ENCODE results near the gene LAPTM5. TPM values are rescaled to one million over a fixed set of nuclear protein-coding genes. Genes with fewer than 3 reads are reported as not detected.

LAPTM5 gene
- polyA plus RNA-seq, 3 donors, result 1,019 to 1,669 (median 1,153) TPM

- no peak overlapping the region for H2AFZ ChIP-seq (ENCODE audit: insufficient read depth, low read depth, low read length, poor library complexity, severe bottlenecking)
- no peaks in the 10 kb centered on the region for H3K9me3 Mint-ChIP-seq
- no peak for DNase-seq
- H3K27ac Mint-ChIP-seq, result no peak overlapping the region
- no peaks in the 10 kb centered on the region for H3K4me1 ChIP-seq (ENCODE audit: control insufficient read depth in 1 of 2, insufficient read depth in 2 of 2, low read length in 2 of 2)
- no peak for TF ChIP-seq CTCF (IDR thresholded peaks at IDR 0.05)
- 95% methylated on average over 1 of the region's 1 CpG for WGBS (ENCODE audit: insufficient coverage)
- H3K36me3 Mint-ChIP-seq, result no peaks in the 10 kb centered on the region
- H3K9me3 ChIP-seq (replicated peaks in 1 of 2; ENCODE audit: control insufficient read depth in 1 of 2, insufficient read depth in 1 of 2, low read length in 2 of 2), result no peaks in the 10 kb centered on the region
- peaks cover 1 to 6% (median 5%) of the 10 kb centered on the region in 3 donors for H3K27me3 Mint-ChIP-seq (ENCODE audit: low read depth in 3 of 3)
- no peaks in the 10 kb centered on the region for H3K36me3 ChIP-seq (replicated peaks in 1 of 2; ENCODE audit: control insufficient read depth in 1 of 2, insufficient read depth in 2 of 2, low read length in 2 of 2)
- no peak overlapping the region for H3K9ac ChIP-seq (ENCODE audit: insufficient read depth, low read length, poor library complexity, severe bottlenecking)
- no peaks in the 10 kb centered on the region for H3K79me2 ChIP-seq (ENCODE audit: insufficient read depth, low read length)
- no peaks in the 10 kb centered on the region for H4K20me1 ChIP-seq (ENCODE audit: insufficient read depth, low read length)
- intact Hi-C loops (cut with micrococcal nuclease), result loop anchor here in 1 of 2 donors (10.0 kb wide), 2 partner anchors 905 to 1005 kb away; no protein-coding TSS in a partner anchor
- no peaks in the 10 kb centered on the region for H3K27me3 ChIP-seq (ENCODE audit: control insufficient read depth in 2 of 2, insufficient read depth in 2 of 2, low read length in 2 of 2)
- no peak overlapping the region for H3K27ac ChIP-seq (ENCODE audit: low read depth in 1 of 2, low read length in 2 of 2)
- H3K4me1 Mint-ChIP-seq, result peaks cover 2% of the 10 kb centered on the region
- H3K4me3 ChIP-seq (replicated peaks in 1 of 3; ENCODE audit: low read depth in 2 of 3, low read length in 3 of 3), result no peak overlapping the region
- H3K4me2 ChIP-seq (replicated peaks; ENCODE audit: extremely low read depth, low read length, poor library complexity, severe bottlenecking), result no peak overlapping the region
- H3K4me3 Mint-ChIP-seq, result no peak overlapping the region
These were observed 57.8 kb downstream of the LAPTM5 start for GRCh38 chr1:30699762-30700161.

- TF ChIP-seq CTCF (IDR thresholded peaks at IDR 0.05), result no peak
- Histone ChIP-seq H3K9ac (ENCODE audit: insufficient read depth, low read length, poor library complexity, severe bottlenecking) (no peak overlapping the region), H3K79me2 (ENCODE audit: insufficient read depth, low read length) (no peaks in the 10 kb centered on the region), H3K9me3 (replicated peaks in 1 of 2; ENCODE audit: control insufficient read depth in 1 of 2, insufficient read depth in 1 of 2, low read length in 2 of 2) (no peaks in the 10 kb centered on the region), H3K27ac (ENCODE audit: low read depth in 1 of 2, low read length in 2 of 2) (no peak overlapping the region), H2AFZ (ENCODE audit: insufficient read depth, low read depth, low read length, poor library complexity, severe bottlenecking) (no peak overlapping the region), H3K27me3 (ENCODE audit: control insufficient read depth in 2 of 2, insufficient read depth in 2 of 2, low read length in 2 of 2) (no peaks in the 10 kb centered on the region), H3K4me3 (replicated peaks in 1 of 3; ENCODE audit: low read depth in 2 of 3, low read length in 3 of 3) (no peak overlapping the region), H3K36me3 (replicated peaks in 1 of 2; ENCODE audit: control insufficient read depth in 1 of 2, insufficient read depth in 2 of 2, low read length in 2 of 2) (no peaks in the 10 kb centered on the region), H4K20me1 (ENCODE audit: insufficient read depth, low read length) (no peaks in the 10 kb centered on the region), H3K4me1 (ENCODE audit: control insufficient read depth in 1 of 2, insufficient read depth in 2 of 2, low read length in 2 of 2) (no peaks in the 10 kb centered on the region), H3K4me2 (replicated peaks; ENCODE audit: extremely low read depth, low read length, poor library complexity, severe bottlenecking) (no peak overlapping the region)
- intact Hi-C loops (cut with micrococcal nuclease), result no loop called here
- no peak for DNase-seq
- H3K27ac Mint-ChIP-seq, result peak overlapping the region in 1 of 7 donors; percentile 12
- no peaks in the 10 kb centered on the region for H3K9me3 Mint-ChIP-seq
- H3K36me3 Mint-ChIP-seq, result no peaks in the 10 kb centered on the region
- peaks cover 1 to 5% (median 5%) of the 10 kb centered on the region in 3 donors for H3K27me3 Mint-ChIP-seq (ENCODE audit: low read depth in 3 of 3)
- H3K4me3 Mint-ChIP-seq, result no peak overlapping the region
- H3K4me1 Mint-ChIP-seq, result peaks cover 2% of the 10 kb centered on the region
- 97% methylated on average over 12 of the region's 17 CpGs for WGBS (ENCODE audit: insufficient coverage)
These were observed 59.1 kb downstream of the LAPTM5 start for GRCh38 chr1:30698401-30698981.
